H9 (cell line): ENCODE results near the gene DENND6B. TPM values are rescaled to one million over a fixed set of nuclear protein-coding genes. Genes with fewer than 3 reads are reported as not detected.

Experiments used
- DNase-seq: peaks from one replicate; pipeline ENCODE4 v3.0.0-alpha.2; 2017
- H2AFZ ChIP-seq: one replicate; pipeline ENCODE4 v1.6.1; 2013; ENCODE audit warnings: mild to moderate bottlenecking, low read length, control low read depth, moderate library complexity
- H2AK5ac ChIP-seq: 2 replicates; pipeline ENCODE4 v1.6.1; 2013; ENCODE audit warnings: low read length, control low read depth, mixed read lengths; ENCODE audit not compliant: insufficient read length
- H2BK120ac ChIP-seq: one replicate; pipeline ENCODE4 v1.6.1; 2013; ENCODE audit warnings: low read depth, mild to moderate bottlenecking, low read length, control low read depth, inconsistent platforms; ENCODE audit not compliant: poor library complexity, severe bottlenecking
- H2BK12ac ChIP-seq: 2 replicates; pipeline ENCODE4 v1.6.1; 2013; ENCODE audit warnings: low read length, control low read depth, mixed read lengths, low read depth; ENCODE audit not compliant: insufficient read length
- H2BK15ac ChIP-seq: 2 replicates; pipeline ENCODE4 v1.6.1; 2013; ENCODE audit warnings: low read depth, low read length, control low read depth
- H2BK20ac ChIP-seq: one replicate; pipeline ENCODE4 v1.6.1; 2013; ENCODE audit warnings: low read depth, mild to moderate bottlenecking, low read length, control low read depth, inconsistent platforms; ENCODE audit not compliant: poor library complexity, severe bottlenecking
- H2BK5ac ChIP-seq: 2 replicates; pipeline ENCODE4 v1.6.1; 2013; ENCODE audit warnings: low read length, control low read depth, mixed read lengths; ENCODE audit not compliant: insufficient read length
- H3K14ac ChIP-seq: 2 replicates; pipeline ENCODE4 v1.6.1; 2013; ENCODE audit warnings: low read length, control low read depth; ENCODE audit not compliant: insufficient read depth
- H3K18ac ChIP-seq: 2 replicates; pipeline ENCODE4 v1.6.1; 2013; ENCODE audit warnings: low read depth, mild to moderate bottlenecking, mixed read lengths, low read length, control low read depth; ENCODE audit not compliant: insufficient read length
- H3K23ac ChIP-seq: 2 replicates; pipeline ENCODE4 v1.6.1; 2013; ENCODE audit warnings: low read length, control low read depth, mixed read lengths, low read depth; ENCODE audit not compliant: insufficient read length
- H3K23me2 ChIP-seq: 2 replicates; pipeline ENCODE4 v1.6.1; 2013; ENCODE audit warnings: low read depth, mild to moderate bottlenecking, mixed read lengths, low read length, control low read depth; ENCODE audit not compliant: insufficient read length, poor library complexity, severe bottlenecking
- H3K27ac ChIP-seq: 2 replicates; pipeline ENCODE4 v1.5.1; 2013; ENCODE audit warnings: low read length, control low read depth, mixed read lengths, low read depth; ENCODE audit not compliant: insufficient read length
- H3K27me3 ChIP-seq: 2 replicates; pipeline ENCODE4 v1.6.1; 2013; ENCODE audit warnings: low read length, control low read depth, inconsistent platforms; ENCODE audit not compliant: insufficient read depth
- H3K4ac ChIP-seq: 2 replicates; pipeline ENCODE4 v1.6.1; 2013; ENCODE audit warnings: low read depth, mild to moderate bottlenecking, control low read depth, inconsistent platforms, low read length, moderate library complexity
- H3K4me1 ChIP-seq: 2 replicates; pipeline ENCODE4 v1.6.1; 2013; ENCODE audit warnings: low read length, control low read depth, inconsistent platforms; ENCODE audit not compliant: insufficient read depth
- H3K4me2 ChIP-seq: 2 replicates; pipeline ENCODE4 v1.6.1; 2013; ENCODE audit warnings: low read length, control low read depth, mixed read lengths; ENCODE audit not compliant: insufficient read length, insufficient read depth
- H3K56ac ChIP-seq: 2 replicates; pipeline ENCODE4 v1.6.1; 2013; ENCODE audit warnings: low read depth, mild to moderate bottlenecking, mixed read lengths, low read length, control low read depth; ENCODE audit not compliant: insufficient read length
- H3K79me1 ChIP-seq: 2 replicates; pipeline ENCODE4 v1.6.1; 2013; ENCODE audit warnings: low read depth, mild to moderate bottlenecking, moderate library complexity, low read length, control low read depth, inconsistent platforms; ENCODE audit not compliant: insufficient read depth, poor library complexity, severe bottlenecking
- H3K79me2 ChIP-seq: 2 replicates; pipeline ENCODE4 v1.6.1; 2013; ENCODE audit warnings: low read length, control low read depth, inconsistent platforms; ENCODE audit not compliant: insufficient read depth
- H3K9ac ChIP-seq: 2 replicates; pipeline ENCODE4 v1.6.1; 2013; ENCODE audit warnings: low read length, control low read depth, mixed read lengths; ENCODE audit not compliant: insufficient read length; ENCODE audit errors: extremely low read depth
- H3K9me3 ChIP-seq: one replicate; pipeline ENCODE4 v1.6.1; 2013; ENCODE audit warnings: low read depth, low read length, inconsistent platforms; ENCODE audit not compliant: control insufficient read depth
- H3T11ph ChIP-seq: one replicate; pipeline ENCODE4 v1.6.1; 2013; ENCODE audit warnings: mild to moderate bottlenecking, low read length, control low read depth, inconsistent platforms
- H4K20me1 ChIP-seq: one replicate; pipeline ENCODE4 v1.6.1; 2013; ENCODE audit not compliant: control insufficient read depth, insufficient read length, insufficient read depth
- H4K5ac ChIP-seq: 2 replicates; pipeline ENCODE4 v1.6.1; 2013; ENCODE audit warnings: low read depth, mild to moderate bottlenecking, mixed read lengths, low read length, control low read depth; ENCODE audit not compliant: insufficient read length
- H4K8ac ChIP-seq: replicated peaks from 2 replicates; pipeline ENCODE4 v1.6.1; 2013; ENCODE audit warnings: low read length, control low read depth, mixed read lengths, low read depth; ENCODE audit not compliant: insufficient read length
- H4K91ac ChIP-seq: 2 replicates; pipeline ENCODE4 v1.6.1; 2013; ENCODE audit warnings: low read depth, mild to moderate bottlenecking, moderate library complexity, mixed read lengths, low read length, control low read depth; ENCODE audit not compliant: insufficient read length
- H3K27ac Mint-ChIP-seq, 3 experiments: 2 replicates in 2 of 3; 3 replicates in 1 of 3; pipeline ENCODE4 v1.8.0; 2020 to 2021; ENCODE audit warnings: mixed read lengths in 3 of 3, mild to moderate bottlenecking in 1 of 3, moderate library complexity in 1 of 3
- H3K27me3 Mint-ChIP-seq: 2 replicates; pipeline ENCODE4 v1.8.0; 2021; ENCODE audit warnings: low read depth, mild to moderate bottlenecking, moderate library complexity, mixed read lengths
- H3K36me3 Mint-ChIP-seq, 3 experiments: 2 replicates in 2 of 3; 3 replicates in 1 of 3; pipeline ENCODE4 v1.8.0; 2020 to 2021; ENCODE audit warnings: low read depth in 3 of 3, mixed read lengths in 3 of 3; ENCODE audit not compliant: insufficient read depth in 1 of 3
- H3K4me1 Mint-ChIP-seq, 2 experiments: 2 replicates each; pipeline ENCODE4 v1.8.0; 2020; ENCODE audit warnings: mixed read lengths in 2 of 2
- H3K4me3 Mint-ChIP-seq, 2 experiments: 2 replicates in 1 of 2; 3 replicates in 1 of 2; pipeline ENCODE4 v1.8.0; 2020 to 2021; ENCODE audit warnings: mild to moderate bottlenecking in 2 of 2, mixed read lengths in 2 of 2, moderate library complexity in 1 of 2
- H3K9me3 Mint-ChIP-seq, 2 experiments: 2 replicates in 1 of 2; 3 replicates in 1 of 2; pipeline ENCODE4 v1.8.0; 2020; ENCODE audit warnings: mild to moderate bottlenecking in 2 of 2, mixed read lengths in 2 of 2, moderate library complexity in 1 of 2
- CTCF ChIP-seq: fragments of 200-600 bp; sonication (generic); conservative IDR thresholded peaks from 3 replicates; pipeline ENCODE4 v1.8.0; 2021; ENCODE audit warnings: antibody characterized with exemption, mild to moderate bottlenecking
- WGBS: extraction: QIAGEN DNeasy Blood & Tissue Kit; methylation state at CpG from one replicate; pipeline ENCODE4 v1.1.7; 2013; ENCODE audit warnings: missing lambda C conversion rate, low lambda C conversion rate, mixed read lengths; ENCODE audit not compliant: insufficient read length; ENCODE audit errors: extremely low coverage; 5-methylcytosine and 5-hydroxymethylcytosine counted together
- total RNA-seq: library from RNA; stranded (reverse); gene quantifications from 2 replicates; pipeline ENCODE4 v1.2.1, GENCODE V29; 2021

Gene DENND6B
- total RNA-seq, 1 experiment from 2014 or later: 1.5 TPM

- Mint-ChIP-seq H3K27me3 (peaks cover 21% of the 10 kb centered on the region), H3K9me3 (no peaks in the 10 kb centered on the region), H3K36me3 (no peaks in the 10 kb centered on the region), H3K4me3 (no peak overlapping the region), H3K27ac (no peak overlapping the region; a peak in 2 of 7 replicates), H3K4me1 (peaks cover 4 to 5% of the 10 kb centered on the region in 2 experiments)
- Histone ChIP-seq H2BK120ac (no peak overlapping the region), H3K4ac (no peak overlapping the region), H2BK15ac (no peak overlapping the region), H3K23ac (no peak overlapping the region), H4K20me1 (peaks cover 2% of the 10 kb centered on the region), H3K79me1 (no peaks in the 10 kb centered on the region), H3T11ph (no peak overlapping the region), H3K27ac (no peak overlapping the region), H3K9ac (no peak overlapping the region), H3K23me2 (no peaks in the 10 kb centered on the region), H3K9me3 (no peaks in the 10 kb centered on the region), H4K8ac (no peak overlapping the region), H3K18ac (no peak overlapping the region), H3K79me2 (no peaks in the 10 kb centered on the region), H2BK12ac (no peak overlapping the region), H2BK20ac (no peak overlapping the region), H4K5ac (no peak overlapping the region), H3K14ac (no peak overlapping the region; the same call in 1 of the 2 replicates), H2AK5ac (no peak overlapping the region), H2AFZ (no peak overlapping the region), H3K4me2 (no peak overlapping the region), H3K4me1 (no peaks in the 10 kb centered on the region), H3K27me3 (no peaks in the 10 kb centered on the region), H2BK5ac (no peak overlapping the region), H3K56ac (no peak overlapping the region), H4K91ac (no peak overlapping the region)
- no peak for DNase-seq
- WGBS: no CpG with 5 or more reads among the region's 21 CpGs
- no peak for TF ChIP-seq CTCF
Measured at GRCh38 chr22:50318698-50319411, 8.0 kb downstream of the DENND6B start.
